Cerebellar cortex (tissue), 1 donor: ENCODE data around the gene ANKIB1.
"Not testable (repeated sequence)": the region's sequence is repeated elsewhere in the genome, so short reads cannot be mapped to it uniquely, and the experiment has no call there.

ENCODE experiments used
- DNase-seq: peaks from one replicate; pipeline ENCODE4 v3.0.0-alpha.2; 2015; ENCODE audit warnings: low spot score

The ANKIB1 gene

DNA sequence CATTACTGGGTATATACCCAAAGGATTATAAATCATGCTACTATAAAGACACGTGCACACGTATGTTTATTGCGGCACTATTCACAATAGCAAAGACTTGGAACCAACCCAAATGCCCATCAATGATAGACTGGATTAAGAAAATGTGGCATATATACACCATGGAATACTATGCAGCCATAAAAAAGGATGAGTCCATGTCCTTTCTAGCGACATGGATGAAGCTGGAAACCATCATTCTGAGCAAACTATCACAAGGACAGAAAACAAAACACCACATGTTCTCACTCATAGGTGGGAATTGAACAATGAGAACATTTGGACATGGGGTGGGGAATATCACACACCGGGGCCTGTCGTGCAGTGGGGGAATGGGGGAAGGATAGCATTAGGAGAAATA lies 164.4 kb downstream of the ANKIB1 start:
- not testable (repeated sequence) for DNase-seq

DNA sequence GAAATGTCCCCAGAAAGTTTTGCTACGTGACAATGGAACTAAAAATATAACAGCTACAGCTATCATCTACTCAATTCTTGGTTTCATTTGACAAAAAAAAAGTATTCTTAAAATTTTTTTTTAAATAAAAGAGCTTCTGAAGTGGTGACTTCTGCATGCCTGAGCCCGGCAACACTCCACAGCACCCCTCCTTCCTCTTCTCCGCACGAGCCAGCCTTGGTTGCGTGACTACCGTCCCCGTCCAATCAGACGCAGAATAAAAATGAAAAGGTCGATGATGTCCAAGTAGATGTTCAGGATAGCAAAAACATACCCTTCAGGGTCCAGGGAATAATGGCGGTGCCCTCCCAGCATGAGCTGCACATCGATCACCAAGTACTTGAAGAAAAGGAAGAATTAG lies 167.0 kb downstream of the ANKIB1 start:
- no peak for DNase-seq

DNA sequence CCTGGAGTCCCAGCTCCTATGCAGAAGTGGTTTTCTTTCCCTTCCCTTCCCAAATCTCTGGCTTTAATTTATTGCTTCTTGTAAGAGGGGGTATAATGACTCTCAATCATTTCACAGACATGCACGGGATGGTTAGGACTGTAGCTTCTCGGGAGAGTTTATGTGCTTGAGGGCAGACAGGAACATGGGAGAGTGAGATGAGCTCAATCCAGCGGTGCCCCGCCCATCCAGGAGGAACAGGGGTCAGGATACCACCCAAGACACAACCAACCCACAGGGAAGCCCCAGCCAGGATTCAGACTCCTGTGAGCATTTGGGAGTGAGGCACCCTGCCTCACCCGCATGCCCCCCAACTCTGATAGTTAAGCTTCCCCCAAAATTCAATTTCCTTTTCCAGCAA lies 167.8 kb downstream of the ANKIB1 start:
- no peak for DNase-seq

DNA sequence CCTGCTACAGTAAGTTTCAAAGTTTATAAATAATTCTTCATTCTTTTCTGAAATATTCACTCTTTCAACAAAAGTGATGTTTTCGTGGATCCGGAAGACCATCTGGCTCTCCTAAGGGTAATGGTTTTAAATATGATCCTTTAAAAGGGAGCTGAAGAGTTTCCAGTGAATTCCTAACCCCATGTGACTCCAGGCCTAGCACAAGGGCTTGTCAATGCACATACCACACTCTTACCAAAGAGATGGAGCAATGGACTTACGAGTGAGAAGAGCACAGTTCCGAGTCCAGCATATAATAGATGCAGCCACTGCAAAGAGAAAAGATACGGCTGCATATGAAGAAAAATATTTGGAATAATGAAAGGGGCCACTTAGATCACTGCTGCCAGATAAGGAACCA lies 169.5 kb downstream of the ANKIB1 start:
- DNase-seq = no peak

DNA sequence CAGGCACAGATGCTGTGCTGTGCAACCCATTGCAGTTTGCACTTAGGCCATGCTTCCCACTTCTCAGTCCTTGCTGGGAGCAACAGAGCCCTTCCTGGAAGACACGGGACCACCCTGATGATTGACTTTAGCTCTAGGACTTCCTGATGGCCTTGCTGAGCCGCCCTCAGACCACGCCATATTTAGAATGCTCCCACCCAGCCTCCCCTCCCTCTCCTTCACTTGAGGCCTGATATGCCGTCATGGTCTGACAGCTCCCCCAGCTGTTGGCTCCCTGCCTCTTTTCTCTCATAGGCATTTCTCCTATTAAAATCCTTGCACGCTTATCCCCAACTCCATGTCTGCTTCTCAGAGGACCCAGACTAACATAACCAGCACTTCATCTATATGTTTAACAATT lies 172.1 kb downstream of the ANKIB1 start:
- DNase-seq = peak; percentile 15

DNA sequence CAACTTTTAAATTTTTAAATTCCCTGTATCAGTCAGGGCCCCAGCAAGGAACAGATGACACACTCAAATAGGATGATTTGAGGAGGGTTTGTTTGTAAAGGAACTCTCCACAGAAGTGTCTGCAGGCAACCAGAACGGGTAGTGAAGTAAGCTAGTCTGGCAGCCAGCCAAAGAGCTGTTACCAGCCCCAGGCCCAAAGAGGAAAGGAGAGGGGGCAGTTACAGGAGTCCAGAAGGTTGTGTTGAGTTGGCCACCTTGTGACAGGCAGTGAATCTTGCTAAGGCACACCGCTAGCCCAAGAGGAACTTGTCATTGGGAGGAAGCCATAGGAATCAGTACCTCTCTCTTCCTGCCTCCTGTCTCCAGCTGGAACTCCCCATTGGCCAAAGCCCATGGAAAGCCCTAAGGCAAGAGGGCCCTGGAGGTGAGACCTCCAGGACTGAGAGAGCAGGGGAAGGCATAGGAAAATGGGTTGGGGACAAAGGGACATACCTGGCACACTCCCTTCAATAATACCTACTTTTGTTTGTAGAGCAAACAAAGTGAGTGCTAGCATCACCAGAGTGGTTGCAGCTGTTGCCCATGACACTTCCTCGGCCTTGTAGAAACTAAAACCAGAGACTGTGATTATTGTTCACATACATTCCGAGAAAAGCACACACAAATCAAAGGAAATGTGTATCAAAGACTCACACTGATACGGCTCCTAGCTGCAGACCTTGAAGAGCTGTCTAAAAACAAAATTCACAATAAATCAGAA lies 176.1 kb downstream of the ANKIB1 start:
- no peak for DNase-seq

DNA sequence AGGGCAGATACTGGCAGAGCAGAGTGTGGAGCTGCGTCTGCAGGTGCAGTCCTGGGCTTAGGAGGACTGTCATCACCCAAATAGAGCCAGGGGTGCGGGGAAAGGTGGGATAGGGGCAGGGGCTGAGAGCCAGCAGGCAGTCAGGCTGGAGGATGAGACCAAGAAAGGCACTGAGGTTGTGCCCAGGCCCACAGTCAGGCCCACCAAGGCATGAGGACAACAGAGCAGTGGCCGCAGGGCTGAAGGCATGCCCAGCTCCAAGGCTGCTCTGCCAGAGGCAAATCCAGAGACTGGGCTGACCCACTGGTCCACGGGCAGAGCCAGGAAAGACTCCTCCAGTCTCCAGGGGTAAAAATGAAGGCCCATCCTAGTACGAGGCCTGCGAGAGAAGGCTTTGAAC lies 177.2 kb downstream of the ANKIB1 start:
- DNase-seq = no peak

DNA sequence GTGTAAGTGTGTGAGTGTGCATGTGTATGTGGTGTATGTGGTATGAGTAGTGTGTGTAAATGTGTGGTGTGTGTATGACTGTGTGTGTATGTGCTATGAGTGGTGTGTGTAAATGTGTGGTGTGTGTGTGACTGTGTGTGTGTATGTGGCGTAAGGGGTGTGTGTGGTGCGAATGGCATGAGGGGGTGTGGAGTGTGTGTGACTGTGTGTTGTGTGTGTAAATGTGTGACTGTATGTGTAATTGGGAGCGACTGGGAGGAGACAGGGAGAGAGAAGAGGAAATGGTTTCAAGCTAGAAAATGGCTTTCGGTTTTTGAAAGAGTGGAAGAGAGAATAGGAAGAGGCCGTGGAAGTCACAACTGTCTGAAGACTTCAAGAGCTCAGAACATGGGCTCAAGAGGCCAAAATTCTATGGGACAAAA lies 177.9 kb downstream of the ANKIB1 start:
- DNase-seq = no peak

DNA sequence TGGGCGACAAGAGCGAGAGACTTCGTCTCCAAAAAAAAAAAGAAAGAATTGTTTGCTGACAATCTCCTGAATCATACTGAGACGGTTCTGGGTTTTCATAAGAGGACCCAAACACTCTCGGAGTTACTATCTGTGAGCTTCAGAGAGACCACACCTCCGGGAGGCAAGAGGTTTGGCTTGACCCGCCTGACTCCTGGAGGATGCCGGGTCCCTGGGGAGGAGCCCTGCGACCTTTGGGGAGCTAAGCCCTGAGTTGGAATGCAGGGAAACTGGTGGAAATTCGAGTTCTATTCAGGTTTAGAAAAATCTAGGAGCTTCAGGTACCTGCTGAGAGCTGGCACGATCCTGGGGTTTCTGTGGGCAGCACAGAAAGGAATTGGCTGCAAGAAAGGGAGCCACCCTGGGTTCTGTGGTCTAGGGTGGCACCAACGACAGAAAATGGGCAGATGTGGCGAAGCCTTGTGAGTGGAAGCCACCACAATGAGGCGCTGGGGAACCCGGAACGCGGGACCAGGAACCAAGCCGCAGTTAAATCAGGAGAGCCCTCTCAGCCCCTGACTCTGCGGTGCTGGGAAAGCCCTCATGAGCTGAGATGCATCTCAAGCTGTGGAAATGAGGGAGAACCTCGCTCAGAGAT lies 179.7 kb downstream of the ANKIB1 start:
- DNase-seq = no peak

DNA sequence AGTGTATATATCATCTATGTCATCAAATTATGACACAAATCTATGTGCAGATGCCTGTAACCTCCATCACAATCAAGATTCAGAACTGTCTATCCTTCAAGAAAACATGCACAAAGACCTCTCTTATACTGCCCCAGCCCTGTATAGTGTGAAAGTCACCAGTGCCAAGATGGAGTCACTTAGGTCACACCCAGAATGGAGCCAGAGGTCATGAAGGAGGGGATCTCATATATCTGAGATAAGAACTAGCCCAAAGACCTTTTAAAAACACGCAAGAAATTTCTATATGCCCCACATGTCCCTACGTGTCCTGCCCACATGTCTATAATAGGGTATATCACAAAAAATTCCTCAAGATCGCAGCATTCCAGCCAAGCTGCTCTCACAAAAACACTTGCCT lies 181.4 kb downstream of the ANKIB1 start:
- no peak for DNase-seq

DNA sequence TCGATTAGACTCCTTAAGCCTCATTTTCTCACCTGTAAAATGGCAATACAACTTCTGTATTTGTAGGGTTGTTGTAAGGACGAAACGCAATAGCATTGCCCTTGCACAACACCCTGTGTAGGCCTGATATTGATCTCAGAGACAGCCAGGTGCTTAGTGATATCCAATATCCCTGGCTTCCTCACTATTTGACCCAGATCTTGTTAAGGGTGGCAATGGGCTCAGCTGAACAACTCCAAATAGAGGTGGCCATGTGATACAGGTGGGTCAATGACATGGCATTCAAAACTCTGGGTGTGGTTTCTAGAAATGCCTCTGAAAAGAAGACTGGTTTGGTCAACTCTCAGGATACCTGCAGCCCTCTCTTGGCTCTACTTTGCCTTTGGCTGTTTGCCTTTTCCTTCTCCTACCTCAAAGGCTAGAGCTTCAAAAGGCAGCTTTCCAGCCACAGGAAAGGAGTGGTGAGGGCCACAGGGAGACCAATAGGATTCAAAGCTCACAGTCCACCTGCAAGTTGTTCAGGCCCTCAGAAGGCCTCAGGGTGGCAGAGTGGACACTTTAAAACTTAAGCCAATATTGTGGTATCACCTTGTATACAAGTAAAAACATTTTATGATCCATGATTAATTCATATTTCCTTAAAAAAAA lies 186.6 kb downstream of the ANKIB1 start:
- no peak for DNase-seq

DNA sequence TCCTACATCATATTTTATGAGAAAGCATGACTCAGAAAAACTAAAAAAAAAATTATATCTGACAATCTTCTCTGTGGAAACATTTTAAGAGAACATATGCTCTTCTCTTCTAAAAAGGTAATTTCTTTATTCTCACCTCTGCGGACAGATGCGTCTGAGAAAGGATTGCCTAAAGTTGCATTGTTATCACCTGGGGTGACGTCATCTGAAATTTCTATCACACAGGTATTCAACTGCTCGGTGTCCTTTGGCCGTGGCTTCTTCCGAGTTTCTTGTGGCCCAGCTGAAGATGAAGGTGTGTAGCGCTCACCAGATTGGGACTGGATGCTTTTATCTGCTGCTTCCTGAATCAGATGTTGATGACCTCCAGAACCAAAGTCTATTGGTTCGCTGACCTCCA lies 187.2 kb downstream of the ANKIB1 start:
- DNase-seq = no peak

DNA sequence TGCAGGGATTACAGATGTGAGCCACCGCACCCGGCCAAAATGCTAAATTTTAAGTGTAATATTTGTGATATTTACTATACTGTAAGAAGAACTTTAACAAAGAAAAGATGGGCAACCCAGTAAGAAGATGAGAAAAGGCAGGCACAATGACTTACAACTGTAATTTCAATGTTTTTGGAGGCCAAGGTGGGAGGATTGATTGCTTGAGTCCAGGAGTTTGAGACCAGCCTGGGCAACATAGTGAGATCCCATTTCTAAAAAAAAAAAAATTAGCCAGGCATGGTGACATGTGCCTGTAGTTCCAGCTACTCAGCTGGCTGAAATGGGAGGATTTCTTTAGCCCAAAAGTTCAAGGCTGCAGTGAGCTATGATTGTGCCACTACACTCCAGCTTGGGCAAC lies 189.8 kb downstream of the ANKIB1 start:
- DNase-seq = no peak

DNA sequence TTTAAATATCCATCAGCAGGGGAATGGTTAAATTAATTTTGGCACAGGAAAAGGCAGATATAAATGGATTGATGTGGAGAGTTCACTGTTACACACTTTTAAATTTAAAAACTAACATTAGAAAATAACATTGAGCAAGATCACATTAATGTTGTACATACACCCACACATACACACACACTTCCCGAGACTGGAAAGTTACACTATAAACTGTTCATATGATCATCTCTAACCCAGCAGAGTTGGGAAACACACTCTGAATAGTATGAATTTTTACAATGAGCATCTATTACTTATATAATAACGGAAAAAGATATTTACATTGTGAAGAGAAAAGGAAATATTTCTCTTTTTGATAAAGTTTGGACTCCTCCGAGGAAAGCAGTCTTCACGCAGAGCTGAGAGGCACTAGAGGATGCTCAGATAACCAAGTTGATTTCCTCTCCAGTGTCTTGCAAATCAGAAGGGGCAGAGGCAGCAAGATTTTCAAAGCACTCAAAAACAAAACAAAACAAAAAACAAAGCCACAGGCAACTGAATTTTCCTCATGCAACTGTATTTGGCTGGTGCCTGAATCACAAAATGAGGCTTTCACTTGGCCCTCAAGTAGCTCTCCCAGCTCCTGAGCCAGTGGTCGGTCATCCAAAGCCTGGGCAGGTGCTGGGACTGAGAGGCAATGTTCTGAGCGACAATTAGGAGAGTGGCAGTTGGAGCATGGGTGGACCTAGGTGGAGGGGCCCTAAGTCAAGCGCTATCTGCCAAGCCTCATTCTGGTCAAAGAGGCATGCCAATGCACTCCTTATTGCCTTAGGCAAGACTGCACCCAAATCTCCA lies 191.1 kb downstream of the ANKIB1 start:
- DNase-seq = no peak

DNA sequence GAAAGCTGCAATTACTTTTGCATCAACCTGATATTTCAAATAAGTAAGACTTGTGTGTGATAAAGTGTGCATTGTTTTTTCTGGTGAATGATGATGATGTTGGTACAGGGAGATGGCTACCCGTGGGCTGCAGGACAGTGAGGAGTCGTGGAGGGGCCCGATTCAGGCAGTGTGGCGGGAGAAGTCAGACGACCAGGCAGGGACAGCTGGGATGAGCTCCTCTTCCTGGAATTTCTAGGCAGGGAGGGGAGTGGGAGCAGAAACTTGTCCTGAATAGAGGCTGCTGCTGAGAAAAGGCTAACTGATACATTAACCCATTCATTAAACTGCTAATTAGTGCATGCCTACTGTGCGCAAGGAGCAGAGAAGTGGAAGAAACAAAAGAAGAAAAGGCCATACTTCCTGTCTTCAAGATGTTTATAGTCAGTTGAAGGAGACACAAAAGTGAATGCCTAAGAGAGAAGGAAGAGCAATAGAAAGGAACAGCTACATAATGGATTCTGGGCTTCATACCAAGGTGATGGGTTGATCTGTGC lies 192.2 kb downstream of the ANKIB1 start:
- DNase-seq = no peak

DNA sequence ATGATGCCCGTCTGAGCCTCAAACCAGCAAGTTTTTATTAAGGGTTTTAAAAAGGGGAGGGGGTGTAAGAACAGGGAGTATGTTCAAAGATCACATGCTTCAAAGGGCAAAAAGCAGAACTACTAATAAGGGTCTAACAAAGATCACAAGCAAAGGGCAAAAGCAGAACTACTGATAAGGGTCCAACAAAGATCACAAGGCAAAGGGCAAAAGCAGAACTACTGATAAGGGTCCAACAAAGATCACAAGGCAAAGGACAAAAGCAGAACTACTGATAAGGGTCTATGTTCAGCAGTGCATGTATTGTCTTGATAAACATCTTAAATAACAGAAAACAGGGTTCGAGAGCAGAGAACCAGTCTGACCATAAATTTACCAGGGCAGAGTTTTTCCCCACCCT lies 196.9 kb downstream of the ANKIB1 start:
- not testable (repeated sequence) for DNase-seq

DNA sequence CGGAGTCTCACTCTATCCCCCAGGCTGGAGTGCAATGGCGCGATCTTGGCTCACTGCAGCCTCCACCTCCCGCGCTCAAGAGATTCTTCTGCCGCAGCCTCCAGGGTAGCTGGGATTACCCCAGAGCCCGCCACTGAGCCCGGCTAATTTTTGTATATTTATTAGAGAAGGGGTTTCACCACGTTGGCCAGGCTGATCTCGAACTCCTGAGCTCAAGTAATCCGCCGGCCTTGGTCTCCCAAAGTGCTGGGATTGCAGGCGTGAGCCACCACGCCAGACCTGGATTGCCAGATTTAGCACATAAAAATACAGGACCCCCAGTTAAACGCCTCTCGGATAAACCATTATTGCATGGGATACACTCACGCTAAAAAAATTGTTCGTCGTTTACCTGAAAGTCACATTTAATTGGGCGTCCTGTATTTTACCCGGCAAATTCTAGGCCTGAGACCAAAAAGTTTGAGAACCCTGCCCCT lies 201.1 kb downstream of the ANKIB1 start:
- no peak for DNase-seq

DNA sequence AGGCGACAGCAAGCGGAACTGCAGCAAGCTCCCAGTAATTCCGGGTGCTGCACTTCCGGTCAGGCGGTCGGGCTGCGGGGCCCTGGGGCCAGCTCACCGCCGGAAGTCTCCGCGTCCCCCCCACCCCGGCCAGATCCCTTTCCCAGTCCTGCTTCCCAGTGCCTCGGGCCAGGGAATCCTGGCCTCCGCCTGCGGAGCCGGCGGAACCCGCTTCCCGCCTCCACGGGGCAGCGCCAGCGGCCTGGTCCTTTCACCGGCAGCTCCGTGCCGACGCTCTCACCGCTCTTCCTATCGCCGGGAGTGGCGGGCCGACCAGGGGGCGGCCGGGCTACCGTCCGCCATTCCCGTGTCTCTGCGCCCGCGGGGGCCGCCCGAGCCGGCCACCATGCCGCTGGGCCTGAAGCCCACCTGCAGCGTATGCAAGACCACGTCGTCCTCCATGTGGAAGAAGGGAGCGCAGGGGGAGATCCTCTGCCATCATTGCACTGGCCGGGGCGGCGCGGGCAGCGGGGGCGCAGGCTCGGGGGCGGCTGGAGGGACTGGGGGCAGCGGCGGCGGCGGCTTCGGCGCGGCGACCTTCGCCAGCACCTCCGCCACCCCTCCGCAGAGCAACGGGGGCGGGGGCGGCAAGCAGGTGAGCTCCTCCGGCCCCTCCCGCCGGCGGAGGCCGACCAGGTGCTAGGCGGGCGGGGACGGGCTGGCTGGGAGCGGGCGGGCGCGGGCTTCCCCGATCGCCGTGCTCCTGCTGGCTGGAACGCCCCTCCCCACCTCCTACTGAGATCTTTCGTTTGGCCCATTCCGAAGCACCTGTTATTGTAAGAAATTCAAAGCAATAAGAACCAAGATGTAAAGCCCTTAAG lies 201.8 kb downstream of the ANKIB1 start, which contains the start of gene GATAD1:
TSS of gene GATAD1 (plus strand) at position 138 of the 860 bp plus-strand sequence. CDS start at position 386, 248 bp downstream.
- peak; percentile 94 for DNase-seq

DNA sequence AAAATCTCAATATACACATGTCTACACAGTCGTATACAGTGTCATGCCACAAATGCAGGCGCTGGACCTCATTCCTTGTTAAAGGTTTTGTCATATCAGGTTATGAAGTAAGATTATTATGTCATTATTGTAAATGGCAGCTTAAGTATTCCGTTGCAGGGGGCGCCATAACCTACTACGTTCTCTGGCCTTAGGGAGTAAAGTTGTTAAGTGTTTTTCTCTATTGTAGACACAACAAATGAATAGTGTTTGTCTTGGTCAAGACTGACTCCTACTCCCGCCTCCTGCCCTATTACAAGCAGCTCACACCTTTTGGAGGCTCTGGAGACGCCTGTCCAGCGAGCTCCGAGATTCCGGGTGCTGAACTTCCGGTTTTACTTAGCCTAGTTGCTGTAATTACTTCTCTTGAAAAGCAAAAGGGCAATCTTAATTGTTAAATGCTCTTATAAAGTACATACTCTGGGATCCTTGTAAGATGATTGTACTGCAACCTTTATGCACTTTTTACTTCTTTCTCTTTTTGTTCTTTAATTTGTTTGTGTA lies 202.5 kb downstream of the ANKIB1 start:
- DNase-seq = peak; percentile 66
